HG02870 (cell line): ENCODE measurements around the gene HNRNPAB.
"Not testable (repeated sequence)": the region's sequence is repeated elsewhere in the genome, so short reads cannot be mapped to it uniquely, and the experiment has no call there.

Experiments
- ATAC-seq: cut with Tn5 transposase; IDR thresholded peaks from one replicate; pipeline ENCODE4 v1.9.1; 2021; ENCODE audit warnings: mild to moderate bottlenecking, moderate library complexity; ENCODE audit not compliant: unreplicated experiment

The HNRNPAB gene

GRCh38 chr5:178241231-178241663, 36.9 kb downstream of the HNRNPAB start:
- ATAC-seq, result no peak

GRCh38 chr5:178241688-178242231, 37.4 kb downstream of the HNRNPAB start:
- ATAC-seq, result no peak

GRCh38 chr5:178242416-178242815, 38.1 kb downstream of the HNRNPAB start:
- ATAC-seq, result no peak

GRCh38 chr5:178244576-178244975, 40.2 kb downstream of the HNRNPAB start:
- no peak for ATAC-seq

GRCh38 chr5:178245389-178245788, 41.1 kb downstream of the HNRNPAB start:
- ATAC-seq, result no peak

GRCh38 chr5:178246624-178247279, 42.4 kb downstream of the HNRNPAB start:
- ATAC-seq, result no peak

- ATAC-seq, result no peak
These were observed 43.4 kb downstream of the HNRNPAB start for GRCh38 chr5:178247481-178248456.

- no peak for ATAC-seq
These were observed 44.4 kb downstream of the HNRNPAB start for GRCh38 chr5:178248750-178249149.

GRCh38 chr5:178249191-178249989, 45.1 kb downstream of the HNRNPAB start:
- no peak for ATAC-seq

GRCh38 chr5:178250263-178250662, 45.9 kb downstream of the HNRNPAB start:
- no peak for ATAC-seq

GRCh38 chr5:178252258-178252657, 47.9 kb downstream of the HNRNPAB start:
- ATAC-seq, result no peak

- ATAC-seq, result not testable (repeated sequence)
These were observed 49.3 kb downstream of the HNRNPAB start for GRCh38 chr5:178253632-178254031.

- ATAC-seq, result no peak
These were observed 52.4 kb downstream of the HNRNPAB start for GRCh38 chr5:178256746-178257145.

GRCh38 chr5:178257650-178258049, 53.3 kb downstream of the HNRNPAB start:
- no peak for ATAC-seq

GRCh38 chr5:178259623-178260536, 55.5 kb downstream of the HNRNPAB start:
- ATAC-seq, result no peak
